Measurements from ENCODE around the gene APC2.

APC2 gene

DNA sequence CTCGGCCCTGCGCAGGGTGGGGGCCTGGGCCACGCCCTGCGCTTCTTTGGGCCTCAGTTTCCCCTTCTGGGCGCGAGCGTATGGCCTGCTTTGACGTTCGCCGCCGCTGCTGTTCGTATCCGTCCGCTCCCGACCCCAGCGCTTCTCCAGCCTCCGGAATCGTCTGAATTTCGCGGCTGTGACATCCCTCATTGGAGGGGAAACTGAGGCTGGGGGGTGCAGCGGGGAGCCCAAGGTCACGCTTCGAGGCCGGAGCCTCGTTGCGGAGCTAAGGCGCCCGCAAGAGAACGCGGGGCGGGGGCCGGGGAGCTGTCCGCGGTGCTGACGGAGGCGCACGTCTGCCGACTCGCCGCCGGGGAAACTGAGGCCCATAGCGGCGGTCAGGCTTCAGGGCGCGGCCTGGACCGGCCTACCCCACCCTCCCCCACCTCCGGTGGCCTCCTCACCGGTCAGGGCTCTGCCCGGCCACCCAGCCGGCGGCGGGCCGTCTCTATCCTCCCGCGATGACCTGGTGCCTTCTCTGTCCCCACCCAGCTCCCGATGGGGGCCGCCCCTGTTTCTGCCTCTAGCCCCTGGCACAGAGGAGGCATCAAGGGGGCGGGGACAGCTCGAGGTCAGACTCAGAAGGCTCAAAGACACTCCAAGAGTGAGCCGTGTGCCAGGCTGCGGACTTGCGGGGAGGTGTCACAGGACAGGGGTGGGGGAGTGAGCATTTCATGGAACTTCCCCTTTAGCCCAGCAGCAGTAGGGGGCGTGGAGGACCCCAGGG is 3.0 kb upstream of the APC2 start:
- no peak for DNase-seq (ENCODE audit: low read depth)

DNA sequence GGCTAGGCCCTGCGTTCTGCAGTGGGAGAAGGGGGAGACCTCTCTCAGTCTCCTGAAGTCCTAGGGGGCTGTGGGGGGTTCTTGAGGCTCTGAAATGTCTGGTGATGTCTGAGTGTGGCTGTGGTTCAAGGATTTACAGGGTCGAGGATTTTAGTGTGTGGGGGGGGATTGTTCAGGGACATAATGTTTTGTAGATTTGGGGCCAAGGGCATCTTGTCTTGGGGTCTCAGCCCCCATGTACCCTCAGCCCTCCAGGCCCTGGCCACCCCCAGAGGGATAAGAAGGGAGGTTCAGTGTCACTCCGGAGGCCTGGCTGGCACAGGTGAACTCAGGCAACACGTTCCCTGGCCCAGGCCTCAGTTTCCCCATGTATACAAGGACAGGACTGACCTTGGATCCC is 2.4 kb upstream of the APC2 start:
- no peak for DNase-seq (ENCODE audit: low read depth)

GRCh38 chr19:1447944-1448343 is 2.0 kb upstream of the APC2 start:
- no peak for DNase-seq (ENCODE audit: low read depth)

DNA sequence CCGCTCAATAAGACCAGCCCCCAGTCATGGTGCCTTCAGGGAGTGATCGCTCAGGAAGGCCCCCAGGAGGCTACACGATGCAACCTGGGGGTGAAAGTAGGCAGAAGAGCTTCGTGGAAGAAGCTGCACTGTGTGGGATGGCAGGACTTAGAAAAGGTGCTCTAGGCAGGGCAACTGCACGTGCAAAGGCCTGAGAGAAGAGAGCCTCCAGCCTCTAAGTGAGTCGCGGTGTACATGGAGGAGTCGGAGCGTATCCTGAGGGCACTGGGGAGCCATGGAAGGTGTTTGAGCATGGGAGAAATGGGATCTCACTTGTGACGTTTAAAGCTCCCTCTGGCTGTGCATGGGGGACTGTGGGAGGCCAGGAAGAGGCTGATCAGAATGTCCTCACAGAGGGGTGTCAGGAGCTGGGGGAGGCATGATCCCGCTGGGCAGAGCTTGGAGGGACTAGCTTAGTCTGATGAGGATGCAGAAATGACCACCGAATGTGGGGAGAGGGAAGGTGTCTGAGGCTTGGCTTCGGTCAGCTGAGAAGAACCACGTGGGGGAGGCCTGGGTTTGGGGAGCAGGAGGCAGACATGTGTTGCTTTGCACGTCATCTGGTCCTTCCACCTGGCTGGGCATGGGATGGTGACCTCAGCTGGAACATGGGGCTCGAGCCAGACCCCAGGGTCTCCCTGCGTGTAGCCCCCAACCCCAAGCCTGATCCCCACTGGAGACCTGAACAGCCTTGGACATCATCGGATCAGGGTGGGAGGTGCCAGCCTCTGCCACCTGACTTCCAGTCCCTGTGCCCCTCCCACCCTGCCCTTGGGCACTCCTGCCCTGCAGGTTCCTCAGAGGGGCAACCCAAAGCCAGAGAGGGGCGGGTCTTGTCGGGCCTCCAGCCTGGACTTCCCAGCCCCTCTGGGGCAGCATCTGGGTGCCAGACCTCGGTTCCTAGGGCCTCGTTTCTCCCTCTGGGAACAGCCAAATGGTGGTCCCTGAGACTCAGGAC is 1.1 kb downstream of the APC2 start:
- DNase-seq (ENCODE audit: low read depth), result no peak

GRCh38 chr19:1451916-1452801 is 2.2 kb downstream of the APC2 start:
- DNase-seq (ENCODE audit: low read depth), result no peak

DNA sequence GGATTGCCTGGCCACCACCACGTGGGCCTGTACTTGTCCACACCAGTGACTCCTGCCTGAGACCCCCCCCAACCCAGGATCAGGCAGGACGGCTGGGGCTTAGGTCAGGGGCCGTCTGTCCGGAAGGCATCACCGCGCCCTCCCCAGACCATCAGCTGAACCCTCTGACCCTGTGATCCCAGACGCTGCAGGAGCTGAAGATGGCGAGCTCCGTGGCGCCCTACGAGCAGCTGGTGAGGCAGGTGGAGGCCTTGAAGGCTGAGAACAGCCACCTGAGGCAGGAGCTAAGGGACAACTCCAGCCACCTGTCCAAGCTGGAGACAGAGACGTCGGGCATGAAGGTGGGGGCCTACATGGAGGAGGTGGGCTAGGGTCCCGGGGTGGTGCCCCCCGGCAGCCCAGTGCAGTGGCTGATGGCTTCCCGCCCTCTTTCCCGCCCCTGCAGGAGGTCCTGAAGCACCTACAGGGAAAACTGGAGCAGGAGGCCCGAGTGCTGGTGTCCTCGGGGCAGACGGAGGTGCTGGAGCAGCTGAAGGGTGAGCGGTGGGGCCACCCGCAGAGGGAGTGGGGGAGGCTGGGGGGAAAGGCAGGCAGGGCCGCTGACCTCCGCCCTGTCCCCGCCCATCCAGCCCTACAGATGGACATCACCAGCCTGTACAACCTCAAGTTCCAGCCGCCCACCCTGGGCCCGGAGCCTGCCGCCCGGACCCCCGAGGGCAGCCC is 3.0 kb downstream of the APC2 start:
- DNase-seq (ENCODE audit: low read depth), result no peak

DNA sequence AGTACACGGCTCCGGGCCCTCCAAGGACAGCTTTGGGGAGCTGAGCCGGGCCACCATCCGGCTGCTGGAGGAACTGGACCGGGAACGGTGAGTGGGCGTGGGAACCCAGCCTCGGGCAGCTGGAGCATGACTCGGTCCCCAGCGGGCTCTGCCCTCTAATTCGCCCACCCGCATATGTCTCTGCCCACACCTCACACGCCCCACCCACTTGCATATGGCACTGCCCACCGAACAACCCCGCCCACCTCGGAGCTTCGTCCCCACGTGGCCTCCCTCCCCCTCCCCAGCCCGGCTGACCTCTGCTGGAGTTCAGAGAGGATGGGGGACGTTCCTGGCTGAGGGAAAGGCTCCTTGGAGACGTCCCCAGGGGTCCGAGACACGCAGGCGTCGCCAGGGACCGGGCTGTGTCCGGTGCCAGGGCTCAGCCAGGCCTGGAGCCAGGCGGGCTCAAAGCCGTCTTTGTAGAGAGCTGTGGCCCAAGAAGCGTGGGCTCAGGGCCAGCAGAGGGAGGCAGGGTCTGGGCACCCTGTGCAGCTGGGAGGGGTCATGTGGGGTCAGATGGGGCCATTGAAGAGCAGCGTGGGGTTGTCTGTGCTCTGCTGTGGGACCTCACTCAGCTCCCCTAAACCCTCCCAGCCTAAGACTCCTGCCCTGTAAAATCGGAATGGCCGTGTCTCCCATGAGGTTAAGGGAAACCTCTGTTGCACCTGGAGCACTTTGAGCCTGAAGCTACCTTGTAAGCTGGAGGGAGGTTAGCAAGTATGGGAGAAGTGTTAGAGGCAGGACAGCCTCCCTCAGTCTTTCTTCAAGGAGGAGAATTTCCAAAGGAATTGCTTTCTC is 3.8 kb downstream of the APC2 start:
- DNase-seq (ENCODE audit: low read depth), result no peak

DNA sequence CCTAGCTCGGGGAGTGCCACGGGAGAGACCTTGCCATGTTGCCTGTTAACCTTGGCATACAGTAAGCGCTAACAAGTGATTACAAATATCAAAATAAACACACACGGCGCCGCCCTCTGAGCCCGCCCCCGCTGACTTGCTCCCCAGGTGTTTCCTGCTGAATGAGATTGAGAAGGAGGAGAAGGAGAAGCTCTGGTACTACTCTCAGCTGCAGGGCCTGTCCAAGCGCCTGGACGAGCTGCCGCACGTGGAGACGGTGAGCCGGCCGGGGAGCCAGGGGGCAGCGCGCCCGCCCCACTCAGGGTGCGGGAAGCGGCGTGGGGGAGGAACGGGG is 5.0 kb downstream of the APC2 start:
- no peak for DNase-seq (ENCODE audit: low read depth)

DNA sequence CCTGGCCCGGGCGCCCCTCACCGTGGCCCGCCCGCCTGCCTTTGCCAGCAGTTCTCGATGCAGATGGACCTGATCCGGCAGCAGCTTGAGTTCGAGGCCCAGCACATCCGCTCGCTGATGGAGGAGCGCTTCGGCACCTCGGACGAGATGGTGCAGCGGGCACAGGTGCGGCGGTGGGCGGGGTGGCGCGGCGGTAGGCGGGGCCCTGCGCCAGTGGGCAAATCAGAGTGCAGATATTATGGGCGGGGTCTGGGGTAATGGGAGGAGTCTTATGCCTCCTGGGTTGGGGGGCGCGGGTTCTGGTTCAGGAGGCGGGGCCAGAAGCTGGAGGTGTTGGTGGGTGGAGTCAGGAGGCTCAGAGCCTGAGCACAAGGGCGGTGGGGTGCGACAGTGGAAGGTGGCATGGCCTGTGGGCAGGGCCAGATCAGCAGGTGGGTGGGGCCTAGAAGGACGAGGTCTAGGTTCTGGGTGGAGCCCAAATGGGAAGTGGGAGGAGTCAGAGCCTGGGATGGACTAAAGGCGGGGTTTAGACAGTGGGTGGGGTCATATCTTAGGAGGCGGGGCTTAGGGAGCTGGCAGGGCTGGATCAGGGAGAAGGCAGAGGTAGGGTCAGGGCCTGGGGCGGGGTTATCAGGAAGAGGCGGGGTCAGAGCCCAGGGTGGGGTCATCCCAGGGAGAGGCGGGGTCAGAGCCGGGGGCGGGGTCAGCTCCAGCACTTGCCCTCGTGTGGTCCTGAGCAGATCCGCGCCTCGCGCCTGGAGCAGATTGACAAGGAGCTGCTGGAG is 5.6 kb downstream of the APC2 start:
- DNase-seq (ENCODE audit: low read depth), result no peak

DNA sequence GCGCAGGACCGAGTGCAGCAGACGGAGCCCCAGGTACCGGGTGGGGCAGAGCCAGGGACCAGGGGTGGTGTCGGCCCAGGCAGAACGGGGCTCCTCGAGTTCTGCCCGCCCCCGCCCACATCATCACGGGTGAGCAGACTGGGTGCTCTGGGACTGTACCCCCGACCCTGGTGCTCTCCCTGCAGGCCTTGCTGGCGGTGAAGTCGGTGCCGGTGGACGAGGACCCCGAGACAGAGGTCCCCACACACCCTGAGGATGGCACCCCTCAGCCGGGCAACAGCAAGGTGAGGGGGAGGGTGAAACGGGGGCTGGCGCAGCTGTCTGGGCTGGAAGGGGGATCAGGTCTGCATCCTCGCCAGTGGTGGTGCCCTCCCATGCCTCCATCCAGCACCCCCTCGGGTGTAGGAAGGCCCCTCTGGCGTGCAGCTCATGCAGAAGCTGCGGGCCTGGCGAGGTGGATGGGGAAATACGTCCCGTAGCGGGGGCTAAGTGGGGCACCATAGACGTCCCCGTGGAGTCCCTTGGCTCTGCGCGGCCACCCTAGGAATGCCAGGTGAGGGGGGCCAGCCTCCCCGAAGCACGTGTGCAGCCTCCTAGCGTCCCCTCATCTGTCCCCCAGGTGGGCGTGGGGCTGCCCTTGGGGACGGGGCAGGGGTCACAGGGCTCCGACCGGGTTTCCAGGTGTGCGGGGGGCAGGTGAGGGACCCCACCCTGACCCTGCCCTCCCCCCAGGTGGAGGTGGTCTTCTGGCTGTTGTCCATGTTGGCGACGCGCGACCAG is 6.4 kb downstream of the APC2 start:
- no peak for DNase-seq (ENCODE audit: low read depth)

- no peak for DNase-seq (ENCODE audit: low read depth)
These were observed 7.3 kb downstream of the APC2 start for GRCh38 chr19:1457031-1457739.

DNA sequence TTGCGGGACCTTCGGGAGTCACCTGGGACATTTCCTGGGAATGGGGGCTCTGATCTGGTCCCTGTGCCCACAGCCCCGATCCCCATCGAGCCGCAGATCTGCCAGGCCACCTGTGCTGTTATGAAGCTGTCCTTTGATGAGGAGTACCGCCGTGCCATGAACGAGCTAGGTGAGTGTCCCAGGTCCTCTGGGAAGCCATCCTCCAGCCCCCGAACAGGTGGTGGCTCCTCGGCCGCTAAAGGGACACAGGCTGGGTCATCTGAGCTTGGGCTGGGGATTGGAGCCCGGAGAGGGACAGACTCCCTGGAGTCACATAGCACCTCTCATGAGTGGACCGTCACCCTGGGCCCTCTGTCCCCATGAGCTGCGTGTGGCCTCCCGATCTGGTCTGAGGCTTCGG is 8.0 kb downstream of the APC2 start:
- DNase-seq (ENCODE audit: low read depth), result no peak

DNA sequence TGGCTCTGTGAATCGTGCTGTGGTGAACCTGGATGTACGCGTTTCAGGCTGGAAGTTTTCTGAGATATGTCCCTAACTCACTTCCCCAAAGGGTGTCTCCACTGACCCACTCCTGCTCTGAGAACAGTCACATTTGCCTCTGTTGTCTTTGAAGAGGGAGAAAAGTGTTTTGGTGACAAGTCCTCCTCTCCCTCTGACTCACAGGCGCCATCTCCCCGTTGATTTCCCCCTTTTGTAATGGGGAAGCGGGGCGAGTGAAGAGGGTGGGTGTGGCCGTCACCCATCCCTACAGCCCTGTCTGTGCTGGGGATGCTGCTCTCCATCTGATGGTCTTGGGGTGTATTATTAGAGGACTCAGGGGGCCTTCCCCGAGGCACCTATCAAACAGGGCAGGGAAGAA is 9.6 kb downstream of the APC2 start:
- no peak for DNase-seq (ENCODE audit: low read depth)

- DNase-seq (ENCODE audit: low read depth), result no peak
These were observed 10.4 kb downstream of the APC2 start for GRCh38 chr19:1460033-1460995.

GRCh38 chr19:1461862-1462261 is 11.9 kb downstream of the APC2 start:
- DNase-seq (ENCODE audit: low read depth), result no peak

DNA sequence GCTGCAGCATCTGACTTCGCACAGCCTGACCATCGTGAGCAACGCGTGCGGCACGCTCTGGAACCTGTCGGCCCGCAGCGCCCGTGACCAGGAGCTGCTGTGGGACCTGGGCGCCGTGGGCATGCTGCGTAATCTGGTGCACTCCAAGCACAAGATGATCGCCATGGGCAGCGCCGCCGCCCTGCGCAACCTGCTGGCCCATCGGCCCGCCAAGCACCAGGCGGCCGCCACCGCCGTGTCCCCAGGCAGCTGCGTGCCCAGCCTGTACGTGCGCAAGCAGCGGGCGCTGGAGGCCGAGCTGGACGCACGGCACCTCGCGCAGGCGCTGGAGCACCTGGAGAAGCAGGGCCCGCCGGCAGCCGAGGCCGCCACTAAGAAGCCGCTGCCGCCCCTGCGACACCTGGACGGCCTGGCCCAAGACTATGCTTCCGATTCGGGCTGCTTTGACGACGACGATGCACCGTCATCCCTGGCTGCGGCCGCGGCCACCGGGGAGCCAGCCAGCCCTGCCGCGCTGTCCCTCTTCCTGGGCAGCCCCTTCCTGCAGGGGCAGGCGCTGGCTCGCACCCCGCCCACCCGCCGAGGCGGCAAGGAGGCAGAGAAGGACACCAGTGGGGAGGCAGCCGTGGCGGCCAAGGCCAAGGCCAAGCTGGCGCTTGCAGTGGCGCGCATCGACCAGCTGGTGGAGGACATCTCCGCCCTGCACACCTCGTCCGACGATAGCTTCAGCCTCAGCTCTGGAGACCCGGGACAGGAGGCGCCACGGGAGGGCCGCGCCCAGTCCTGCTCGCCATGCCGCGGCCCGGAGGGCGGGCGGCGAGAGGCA is 15.5 kb downstream of the APC2 start:
- DNase-seq (ENCODE audit: low read depth), result no peak

Measured in stimulated activated CD8-positive, alpha-beta memory T cell treated with anti-CD3 and anti-CD28 coated beads, Interleukin-15, amount 100 ng/mL, for 24 hours (primary cell).